Lower leg skin (tissue), 3 donors: ENCODE data around the gene EPHB2.

ENCODE experiments used
- CTCF ChIP-seq, 3 donors: fragments of 450-650 bp; IDR thresholded peaks; one replicate each; pipeline ENCODE4 v1.5.1; 2016; ENCODE audit warnings: antibody characterized with exemption in 3 of 3, mild to moderate bottlenecking in 3 of 3, moderate library complexity in 2 of 3
- POLR2A ChIP-seq, 2 donors: fragments of 450-650 bp; IDR thresholded peaks; one replicate each; pipeline ENCODE4 v1.6.1; 2016 to 2017; ENCODE audit warnings: antibody characterized with exemption in 2 of 2, mild to moderate bottlenecking in 1 of 2, moderate library complexity in 1 of 2

- TF ChIP-seq CTCF (IDR thresholded peaks at IDR 0.05) (no peak), POLR2A (IDR thresholded peaks at IDR 0.05) (no peak)
Measured at GRCh38 chr1:22888320-22889075, 177.9 kb downstream of the EPHB2 start.
